ENCODE data around the gene SRP72.

SRP72 gene

GRCh38 chr4:56551516-56551915, 84.1 kb downstream of the SRP72 start:
- TF ChIP-seq, protein P1, sequence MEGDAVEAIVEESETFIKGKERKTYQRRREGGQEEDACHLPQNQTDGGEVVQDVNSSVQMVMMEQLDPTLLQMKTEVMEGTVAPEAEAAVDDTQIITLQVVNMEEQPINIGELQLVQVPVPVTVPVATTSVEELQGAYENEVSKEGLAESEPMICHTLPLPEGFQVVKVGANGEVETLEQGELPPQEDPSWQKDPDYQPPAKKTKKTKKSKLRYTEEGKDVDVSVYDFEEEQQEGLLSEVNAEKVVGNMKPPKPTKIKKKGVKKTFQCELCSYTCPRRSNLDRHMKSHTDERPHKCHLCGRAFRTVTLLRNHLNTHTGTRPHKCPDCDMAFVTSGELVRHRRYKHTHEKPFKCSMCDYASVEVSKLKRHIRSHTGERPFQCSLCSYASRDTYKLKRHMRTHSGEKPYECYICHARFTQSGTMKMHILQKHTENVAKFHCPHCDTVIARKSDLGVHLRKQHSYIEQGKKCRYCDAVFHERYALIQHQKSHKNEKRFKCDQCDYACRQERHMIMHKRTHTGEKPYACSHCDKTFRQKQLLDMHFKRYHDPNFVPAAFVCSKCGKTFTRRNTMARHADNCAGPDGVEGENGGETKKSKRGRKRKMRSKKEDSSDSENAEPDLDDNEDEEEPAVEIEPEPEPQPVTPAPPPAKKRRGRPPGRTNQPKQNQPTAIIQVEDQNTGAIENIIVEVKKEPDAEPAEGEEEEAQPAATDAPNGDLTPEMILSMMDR (IDR thresholded peaks at IDR 0.05; ENCODE audit: control extremely low read depth, extremely low read depth, low read depth, missing control alignments): no peak
- no peak for DNase-seq (ENCODE audit: extremely low spot score)
- ChIA-PET CTCF (no interaction called here), POLR2A (no interaction called here)

- DNase-seq (ENCODE audit: extremely low spot score): no peak
- TF ChIP-seq, protein P1 (IDR thresholded peaks at IDR 0.05; ENCODE audit: control extremely low read depth, extremely low read depth, low read depth, missing control alignments): no peak
- CTCF ChIA-PET: interaction anchor here (1.7 kb wide), 1 partner anchor 8 kb away, joined by 8 read pairs; no protein-coding TSS in a partner anchor
- POLR2A ChIA-PET: no interaction called here
Observed at GRCh38 chr4:56552273-56552672, 84.9 kb downstream of the SRP72 start.

All from GM10248 (cell line).